Measurements from ENCODE around the gene FAM83C.
"Not testable (repeated sequence)": the region's sequence is repeated elsewhere in the genome, so short reads cannot be mapped to it uniquely, and the experiment has no call there.

Gene FAM83C

GRCh38 chr20:35262731-35263531 lies 29.3 kb downstream of the FAM83C start:
- DNase-seq, result not testable (repeated sequence)

DNA sequence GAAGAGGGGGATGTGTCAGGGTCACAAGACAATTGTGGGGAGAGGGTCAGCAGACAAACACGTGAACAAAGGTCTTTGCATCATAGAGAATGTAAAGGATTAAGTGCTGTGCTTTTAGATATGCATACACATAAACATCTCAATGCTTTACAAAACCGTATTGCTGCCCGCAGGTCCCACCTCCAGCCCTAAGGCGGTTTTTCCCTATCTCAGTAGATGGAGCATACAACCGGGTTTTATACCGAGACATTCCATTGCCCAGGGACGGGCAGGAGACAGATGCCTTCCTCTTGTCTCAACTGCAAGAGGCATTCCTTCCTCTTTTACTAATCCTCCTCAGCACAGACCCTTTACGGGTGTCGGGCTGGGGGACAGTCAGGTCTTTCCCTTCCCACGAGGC lies 29.9 kb downstream of the FAM83C start:
- DNase-seq, result not testable (repeated sequence)

DNA sequence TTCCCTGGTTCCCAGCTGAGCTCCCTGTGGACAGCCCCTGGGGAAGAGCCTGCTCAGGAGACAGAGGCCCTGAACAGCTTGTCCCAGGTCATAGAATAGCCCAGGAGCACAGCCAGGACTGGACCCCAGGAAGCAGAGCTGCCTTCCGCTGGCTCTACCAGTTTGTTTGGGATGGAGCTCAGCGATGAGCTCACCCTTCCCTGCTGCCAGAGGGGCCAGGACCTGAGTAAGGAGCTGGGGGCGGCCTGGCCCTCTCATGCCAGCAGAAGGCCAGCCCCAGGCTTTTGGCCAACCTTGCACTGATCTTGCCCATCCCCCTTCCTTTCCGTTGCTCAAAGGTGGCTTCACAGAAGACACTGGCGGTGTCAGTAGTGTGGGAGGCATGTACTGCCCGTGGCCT lies 31.8 kb downstream of the FAM83C start:
- no peak for DNase-seq

- no peak for DNase-seq
These were observed 34.9 kb downstream of the FAM83C start for GRCh38 chr20:35257175-35257909.

- DNase-seq, result no peak
These were observed 37.7 kb downstream of the FAM83C start for GRCh38 chr20:35254448-35254999.

- no peak for DNase-seq
These were observed 39.2 kb downstream of the FAM83C start for GRCh38 chr20:35253010-35253409.

GRCh38 chr20:35252598-35252997 lies 39.6 kb downstream of the FAM83C start:
- not testable (repeated sequence) for DNase-seq

DNA sequence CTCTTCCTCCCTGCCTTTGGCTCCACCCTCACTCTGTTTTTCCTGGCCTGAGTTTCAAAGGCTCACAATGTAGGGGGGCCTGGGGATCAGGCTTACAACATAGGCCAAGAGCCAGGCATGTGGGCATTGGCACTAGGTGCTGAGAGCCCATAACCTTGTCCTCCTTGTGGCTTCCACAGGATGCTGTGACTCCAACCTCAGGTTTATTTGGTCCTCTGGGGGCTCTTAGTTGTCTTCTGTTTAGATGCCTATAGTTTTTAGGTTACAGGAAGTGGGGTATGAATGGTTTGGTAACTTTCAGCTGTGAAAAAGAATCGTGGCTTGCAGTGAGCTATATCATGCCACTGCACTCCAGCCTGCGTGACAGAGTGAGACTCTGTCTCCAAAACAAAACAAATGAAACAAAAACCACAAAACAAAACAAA lies 40.2 kb downstream of the FAM83C start:
- no peak for DNase-seq

DNA sequence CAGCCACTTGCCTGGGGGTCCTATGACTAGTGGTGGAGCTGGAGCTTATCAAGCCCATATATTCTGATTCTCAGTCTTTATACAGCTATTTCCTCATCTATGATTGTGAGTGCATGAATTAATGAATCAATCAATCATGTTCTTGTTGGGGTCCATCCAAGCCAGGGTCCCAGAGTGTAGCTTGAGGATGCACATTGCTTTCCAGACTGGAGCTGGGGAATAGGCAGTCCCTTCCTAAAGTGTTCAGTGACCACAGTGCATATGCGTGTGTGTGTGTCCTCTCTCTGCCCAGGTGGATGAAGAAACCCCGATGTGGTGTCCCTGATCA lies 40.6 kb downstream of the FAM83C start:
- no peak for DNase-seq

DNA sequence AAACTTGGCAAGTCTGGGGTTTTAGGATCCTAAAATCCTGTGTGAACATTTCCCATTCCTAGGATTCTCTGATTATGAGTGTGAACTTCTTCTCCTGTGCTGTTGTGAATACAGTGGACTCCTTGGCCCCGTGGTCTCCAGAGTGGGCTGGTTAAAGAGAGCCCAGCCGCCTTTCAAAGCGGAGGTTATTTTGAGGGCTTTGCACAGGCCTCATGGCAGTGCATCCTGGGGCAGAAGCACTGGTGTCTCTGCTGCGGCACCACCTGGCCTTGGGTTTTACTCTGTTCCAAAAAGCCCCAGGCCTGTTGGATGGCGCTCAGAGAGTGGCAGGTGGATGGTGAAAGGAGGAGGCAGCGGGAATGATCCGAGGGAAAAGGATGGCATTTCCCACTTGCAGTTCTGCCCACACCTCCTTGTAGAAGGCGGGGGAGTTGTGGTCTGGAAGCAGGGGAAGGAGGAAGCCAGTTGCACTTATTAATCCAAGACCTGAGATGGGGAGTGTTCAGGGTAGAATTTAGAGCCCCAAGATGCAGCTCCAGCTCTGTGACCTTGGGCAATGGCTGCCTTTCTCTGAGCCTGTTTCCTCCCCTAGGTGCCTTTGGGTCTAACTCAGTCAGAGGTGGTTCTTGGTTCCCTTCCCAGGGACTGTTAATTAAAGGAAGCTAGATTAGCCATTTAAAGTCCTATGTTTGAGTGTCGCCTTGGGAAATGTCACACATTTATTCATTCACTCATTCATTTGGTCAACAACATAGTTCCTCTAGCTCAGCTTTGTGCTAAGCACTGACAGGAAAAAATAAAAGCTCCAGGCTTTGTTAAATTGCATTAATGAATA lies 43.4 kb downstream of the FAM83C start:
- DNase-seq, result no peak

GRCh38 chr20:35246723-35247122 lies 45.5 kb downstream of the FAM83C start:
- no peak for DNase-seq

GRCh38 chr20:35243986-35244385 lies 48.2 kb downstream of the FAM83C start:
- DNase-seq, result no peak

DNA sequence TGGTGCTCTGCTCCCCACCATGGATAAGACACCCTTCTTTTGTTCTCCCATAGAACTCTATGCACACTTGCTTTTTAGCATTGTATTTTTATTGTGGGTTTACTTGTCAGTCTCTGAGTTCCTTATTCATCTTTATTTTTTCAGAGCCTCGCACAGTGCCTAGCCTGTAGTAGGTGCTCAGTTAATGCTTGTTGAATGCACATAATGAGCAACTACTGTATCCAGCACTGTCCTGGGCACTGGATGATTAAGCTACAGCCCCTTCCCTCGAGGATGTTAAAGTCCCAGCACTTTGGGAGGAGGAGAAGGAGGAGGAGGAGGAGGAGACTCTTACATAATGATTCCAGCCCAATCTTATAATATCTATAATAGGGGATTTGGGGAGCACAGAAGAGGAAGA lies 48.9 kb downstream of the FAM83C start:
- no peak for DNase-seq

DNA sequence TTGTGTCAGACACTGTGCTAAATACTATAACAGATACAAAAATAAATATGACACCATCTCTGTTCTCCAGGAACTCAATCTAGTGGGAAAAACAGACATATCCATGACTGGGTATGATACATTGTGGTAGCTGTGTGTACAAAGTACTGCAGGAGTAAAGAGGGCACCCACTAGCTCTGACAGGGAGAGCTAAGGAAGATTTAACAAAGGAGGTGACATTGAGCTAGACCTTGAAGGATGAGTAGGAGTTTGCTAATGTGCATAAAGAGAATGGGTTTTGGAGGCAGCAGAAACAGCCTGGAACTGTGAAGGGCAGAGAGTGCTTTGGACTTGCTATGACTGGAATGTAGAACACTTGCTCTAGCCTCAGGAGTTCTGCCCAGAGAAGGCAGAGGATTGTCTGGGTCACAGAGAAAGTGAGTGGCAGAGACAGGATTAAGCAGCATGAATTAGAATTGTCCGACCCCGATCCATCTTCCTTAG lies 51.4 kb downstream of the FAM83C start:
- no peak for DNase-seq

DNA sequence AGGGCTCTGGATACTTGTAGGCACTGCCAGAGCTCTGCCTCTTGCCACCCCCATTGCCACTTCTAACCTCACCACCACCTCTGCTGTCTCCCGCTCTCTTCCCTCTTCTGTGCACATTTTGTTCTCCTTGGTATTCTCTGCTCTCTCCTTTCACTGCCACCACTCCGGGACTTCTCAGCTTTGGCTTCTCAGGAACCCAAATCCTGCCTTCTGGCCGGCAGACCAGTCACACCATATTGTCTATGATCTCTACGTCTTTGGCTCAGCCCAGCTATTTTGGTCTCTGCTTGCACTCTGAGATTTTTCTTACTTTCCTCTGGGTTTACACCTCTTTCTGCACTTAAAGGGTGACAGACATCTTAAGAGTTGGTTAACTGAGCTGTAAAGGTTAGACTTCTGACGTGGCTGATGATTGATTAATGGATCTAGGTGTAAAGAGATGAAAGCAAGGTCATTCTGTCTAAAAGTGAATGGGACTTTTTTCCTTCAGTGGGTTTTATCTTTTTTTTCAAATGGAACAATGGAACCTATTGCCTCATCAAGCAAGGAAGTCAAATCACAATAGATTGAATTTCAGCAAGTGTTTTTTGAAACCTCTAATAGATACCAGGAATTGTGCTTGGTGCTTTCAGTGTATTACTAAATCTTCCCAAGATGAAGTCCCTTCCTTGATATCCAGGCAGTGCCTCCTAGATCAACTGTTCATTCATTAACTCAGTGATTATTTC lies 52.0 kb downstream of the FAM83C start:
- no peak for DNase-seq

- no peak for DNase-seq
These were observed 53.5 kb downstream of the FAM83C start for GRCh38 chr20:35238735-35239134.

DNA sequence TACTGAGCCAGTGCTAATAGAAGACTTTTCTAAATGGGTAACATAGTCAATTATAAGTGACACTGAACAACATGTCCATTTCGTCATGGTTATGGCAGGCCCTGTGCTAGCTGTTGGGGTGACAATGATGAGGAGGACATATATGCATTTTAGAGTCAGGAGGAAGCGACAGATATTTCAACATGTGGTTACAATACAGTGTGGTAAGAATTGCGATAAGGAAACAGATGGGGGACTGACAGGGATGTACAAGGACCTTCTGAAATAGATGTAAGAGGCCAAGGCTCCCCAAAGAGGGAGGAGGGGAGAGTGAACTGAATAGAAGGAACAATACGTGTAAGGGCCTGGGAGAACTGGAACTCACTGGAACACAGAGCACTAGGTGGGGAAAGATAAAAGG lies 54.1 kb downstream of the FAM83C start:
- no peak for DNase-seq

DNA sequence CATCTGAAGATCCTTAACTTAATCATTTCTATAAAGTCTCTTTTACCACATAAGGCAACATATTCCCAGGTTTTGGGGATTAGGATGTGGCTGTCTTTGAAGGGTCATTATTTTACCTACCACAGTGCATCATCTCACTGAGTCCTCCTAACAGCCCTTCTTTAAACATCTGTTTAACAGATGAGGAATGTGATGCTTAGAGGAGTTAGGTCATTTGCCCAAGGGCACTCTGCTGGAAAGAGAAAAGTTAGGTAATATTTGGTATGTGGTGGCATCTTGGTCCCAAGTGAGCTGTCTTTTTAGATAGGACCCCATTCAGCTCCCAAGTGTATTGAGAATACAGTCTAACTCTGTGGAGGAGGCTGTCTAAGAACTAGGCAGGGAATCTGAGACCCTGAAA lies 54.7 kb downstream of the FAM83C start:
- DNase-seq, result no peak

DNA sequence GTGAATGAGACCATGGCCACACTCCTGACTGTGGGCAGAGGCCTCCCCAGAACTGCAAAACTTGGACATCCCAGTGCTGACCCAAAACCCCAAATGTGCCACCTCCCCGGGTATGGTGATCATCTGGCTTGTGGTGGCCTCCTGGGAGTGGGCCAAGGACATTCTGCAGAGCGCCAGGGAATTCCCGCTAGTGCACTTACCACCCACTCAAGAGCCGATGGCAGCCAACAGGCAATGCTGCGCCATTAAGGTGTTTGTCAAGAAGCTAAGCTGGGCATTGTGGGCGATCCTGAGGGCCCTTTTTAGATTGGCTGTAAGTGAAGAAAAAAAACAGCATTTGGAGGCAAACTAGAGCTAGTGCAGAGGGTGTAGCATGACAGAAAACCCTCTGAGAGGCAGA lies 56.3 kb downstream of the FAM83C start:
- no peak for DNase-seq
